ENCODE results near the gene GPR18. TPM values are rescaled to one million over a fixed set of nuclear protein-coding genes. Genes with fewer than 3 reads are reported as not detected.

Gene GPR18
- total RNA-seq, 3 donors from 2014 or later, result 0.32 TPM; not detected in 2

DNA sequence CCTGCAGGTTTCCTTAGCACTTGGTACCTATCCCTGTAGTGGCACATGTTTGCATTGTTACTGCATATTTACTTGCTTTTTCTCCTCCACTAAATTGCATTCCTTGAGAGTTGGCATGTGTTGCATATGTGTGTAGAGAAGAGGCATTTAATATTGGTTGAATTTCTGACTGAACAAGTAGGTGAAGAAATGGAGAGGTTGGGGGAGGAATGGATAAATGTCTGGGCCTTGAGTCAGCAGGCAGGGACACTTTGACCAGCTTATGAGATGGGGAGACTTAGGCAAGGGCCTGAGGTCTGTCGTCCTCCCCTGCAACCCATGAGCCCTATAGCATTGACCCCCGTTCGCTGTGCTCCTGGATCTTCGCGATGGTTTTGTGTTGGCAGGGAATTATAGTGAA, 2.0 kb upstream of the GPR18 start:
- intact Hi-C loops (cut with DNase I; ENCODE audit: low total_unique reads), result no loop called here
- H3K4me3 ChIP-seq, result no peak overlapping the region
- no peak for DNase-seq (ENCODE audit: low spot score in 2 of 2)
- no peaks in the 10 kb centered on the region for H3K4me1 ChIP-seq
- H3K9me3 ChIP-seq, result no peaks in the 10 kb centered on the region
- H3K27ac ChIP-seq, result no peak overlapping the region
- H3K27me3 ChIP-seq, result no peaks in the 10 kb centered on the region
- TF ChIP-seq, protein P1, sequence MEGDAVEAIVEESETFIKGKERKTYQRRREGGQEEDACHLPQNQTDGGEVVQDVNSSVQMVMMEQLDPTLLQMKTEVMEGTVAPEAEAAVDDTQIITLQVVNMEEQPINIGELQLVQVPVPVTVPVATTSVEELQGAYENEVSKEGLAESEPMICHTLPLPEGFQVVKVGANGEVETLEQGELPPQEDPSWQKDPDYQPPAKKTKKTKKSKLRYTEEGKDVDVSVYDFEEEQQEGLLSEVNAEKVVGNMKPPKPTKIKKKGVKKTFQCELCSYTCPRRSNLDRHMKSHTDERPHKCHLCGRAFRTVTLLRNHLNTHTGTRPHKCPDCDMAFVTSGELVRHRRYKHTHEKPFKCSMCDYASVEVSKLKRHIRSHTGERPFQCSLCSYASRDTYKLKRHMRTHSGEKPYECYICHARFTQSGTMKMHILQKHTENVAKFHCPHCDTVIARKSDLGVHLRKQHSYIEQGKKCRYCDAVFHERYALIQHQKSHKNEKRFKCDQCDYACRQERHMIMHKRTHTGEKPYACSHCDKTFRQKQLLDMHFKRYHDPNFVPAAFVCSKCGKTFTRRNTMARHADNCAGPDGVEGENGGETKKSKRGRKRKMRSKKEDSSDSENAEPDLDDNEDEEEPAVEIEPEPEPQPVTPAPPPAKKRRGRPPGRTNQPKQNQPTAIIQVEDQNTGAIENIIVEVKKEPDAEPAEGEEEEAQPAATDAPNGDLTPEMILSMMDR (IDR thresholded peaks at IDR 0.05), result no peak
- no peak for TF ChIP-seq POLR2A (IDR thresholded peaks at IDR 0.05)
- TF ChIP-seq POLR2AphosphoS5 (IDR thresholded peaks at IDR 0.05), result no peak
- H3K36me3 ChIP-seq, result no peaks in the 10 kb centered on the region

DNA sequence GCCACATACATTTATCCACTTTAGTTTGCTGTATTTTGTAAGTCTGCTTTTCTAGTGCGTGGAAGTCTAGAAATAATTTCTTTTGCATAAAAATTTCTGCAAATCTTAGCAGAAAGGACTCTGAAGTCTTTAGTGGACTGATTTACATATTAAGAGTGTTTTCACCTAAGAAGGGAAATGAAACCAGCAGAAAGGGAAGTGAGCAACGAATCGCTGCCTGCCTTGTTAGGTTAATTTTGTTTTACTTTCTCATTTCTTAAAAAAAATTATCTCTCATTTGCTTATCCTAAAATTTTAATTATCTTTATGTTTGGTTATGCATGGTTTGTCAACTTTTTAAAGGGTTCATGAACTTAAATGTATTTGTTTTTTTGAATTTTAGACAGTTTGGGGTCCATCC, 767 bp upstream of the GPR18 start:
- H3K27ac ChIP-seq, result no peak overlapping the region
- DNase-seq (ENCODE audit: low spot score in 2 of 2), result no peak

DNA sequence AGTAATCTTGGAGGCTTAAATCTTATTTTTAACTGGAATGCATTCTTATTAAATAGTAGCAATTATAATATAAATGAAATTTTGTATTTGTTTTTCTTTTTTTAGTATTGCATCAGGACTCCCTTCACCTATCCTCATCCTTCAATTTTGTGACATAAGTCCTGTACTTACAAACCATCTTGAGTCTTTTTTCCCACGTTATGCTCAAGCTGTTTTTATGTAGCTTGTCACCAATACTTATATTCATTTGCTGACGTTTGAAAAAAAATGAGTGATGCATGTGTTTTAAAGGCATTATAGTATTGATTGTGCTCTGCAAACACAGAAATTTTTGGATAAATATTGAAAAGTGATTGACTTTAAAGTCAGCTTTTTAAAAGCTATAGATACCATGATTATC, 888 bp downstream of the GPR18 start:
- H3K9me3 ChIP-seq, result no peaks in the 10 kb centered on the region
- no peak for DNase-seq (ENCODE audit: low spot score in 2 of 2)
- no peaks in the 10 kb centered on the region for H3K27me3 ChIP-seq
- TF ChIP-seq POLR2A (IDR thresholded peaks at IDR 0.05), result no peak
- TF ChIP-seq, protein P1 (IDR thresholded peaks at IDR 0.05), result no peak
- H3K4me1 ChIP-seq, result no peaks in the 10 kb centered on the region
- intact Hi-C loops (cut with DNase I; ENCODE audit: low total_unique reads), result no loop called here
- H3K36me3 ChIP-seq, result no peaks in the 10 kb centered on the region
- no peak overlapping the region for H3K4me3 ChIP-seq
- no peak overlapping the region for H3K27ac ChIP-seq

More for the DNA sequence above, 767 bp upstream of the GPR18 start:
- H3K4me1 ChIP-seq, result no peaks in the 10 kb centered on the region
- intact Hi-C loops (cut with DNase I; ENCODE audit: low total_unique reads), result no loop called here
- H3K27me3 ChIP-seq, result no peaks in the 10 kb centered on the region
- no peaks in the 10 kb centered on the region for H3K36me3 ChIP-seq
- no peak overlapping the region for H3K4me3 ChIP-seq
- TF ChIP-seq POLR2A (IDR thresholded peaks at IDR 0.05), result no peak
- no peak for TF ChIP-seq POLR2AphosphoS5 (IDR thresholded peaks at IDR 0.05)
- TF ChIP-seq, protein P1 (IDR thresholded peaks at IDR 0.05), result no peak
- no peaks in the 10 kb centered on the region for H3K9me3 ChIP-seq

DNA sequence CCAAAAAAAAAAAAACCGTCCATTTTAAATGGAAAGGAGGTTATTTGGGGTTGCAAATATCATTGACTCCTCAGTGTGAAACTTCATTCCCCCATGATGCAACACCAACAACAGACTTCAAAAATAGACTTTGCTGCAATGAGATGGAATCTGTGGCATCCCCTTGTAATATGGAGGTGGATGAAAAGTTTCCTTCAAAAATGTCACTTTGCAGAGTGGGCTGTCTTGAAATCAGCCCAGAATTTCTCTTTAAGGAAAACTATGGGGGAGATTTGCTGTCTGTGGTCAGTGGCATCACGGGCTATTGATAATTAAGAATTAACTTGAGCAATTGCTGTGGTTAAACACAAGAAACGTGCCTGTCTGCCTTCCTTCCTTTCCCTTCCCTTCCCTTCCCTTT, 1.5 kb downstream of the GPR18 start:
- Histone ChIP-seq H3K27me3 (no peaks in the 10 kb centered on the region), H3K36me3 (no peaks in the 10 kb centered on the region), H3K27ac (no peak overlapping the region), H3K9me3 (no peaks in the 10 kb centered on the region), H3K4me1 (no peaks in the 10 kb centered on the region), H3K4me3 (no peak overlapping the region)
- TF ChIP-seq POLR2A (IDR thresholded peaks at IDR 0.05), result no peak
- TF ChIP-seq, protein P1 (IDR thresholded peaks at IDR 0.05), result no peak
- no peak for TF ChIP-seq POLR2AphosphoS5 (IDR thresholded peaks at IDR 0.05)
- no peak for DNase-seq (ENCODE audit: low spot score in 2 of 2)
- intact Hi-C loops (cut with DNase I; ENCODE audit: low total_unique reads), result no loop called here

DNA sequence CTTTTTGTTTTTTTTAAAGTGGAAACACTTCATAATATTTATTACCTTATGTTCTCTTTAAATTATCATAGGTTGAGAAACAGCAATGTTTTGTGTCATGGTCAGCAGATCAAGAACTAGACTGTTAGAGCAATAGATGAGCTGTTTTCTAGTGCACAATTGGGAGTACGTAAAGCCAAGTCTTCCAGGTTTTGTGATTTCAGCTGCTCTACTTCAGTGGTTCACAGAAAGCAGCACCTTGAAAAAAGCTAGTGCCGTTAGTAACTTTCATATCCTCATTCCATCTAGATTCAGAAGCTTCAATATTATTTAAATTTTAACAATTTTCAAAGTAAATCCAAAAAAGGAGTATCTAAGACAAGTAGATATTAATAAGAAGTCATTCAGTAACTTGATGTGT, 1.9 kb downstream of the GPR18 start:
- H3K27ac ChIP-seq, result no peak overlapping the region
- H3K4me1 ChIP-seq, result no peaks in the 10 kb centered on the region
- no peaks in the 10 kb centered on the region for H3K36me3 ChIP-seq
- no peak for DNase-seq (ENCODE audit: low spot score in 2 of 2)
- intact Hi-C loops (cut with DNase I; ENCODE audit: low total_unique reads), result no loop called here
- H3K4me3 ChIP-seq, result no peak overlapping the region
- H3K27me3 ChIP-seq, result no peaks in the 10 kb centered on the region
- TF ChIP-seq POLR2A (IDR thresholded peaks at IDR 0.05), result no peak
- TF ChIP-seq, protein P1 (IDR thresholded peaks at IDR 0.05), result no peak
- TF ChIP-seq POLR2AphosphoS5 (IDR thresholded peaks at IDR 0.05), result no peak
- H3K9me3 ChIP-seq, result no peaks in the 10 kb centered on the region
